OCI-LY7 (cell line): ENCODE measurements around the gene RNU1-2. TPM values are rescaled to one million over a fixed set of nuclear protein-coding genes. Genes with fewer than 3 reads are reported as not detected.
"Not testable (repeated sequence)": the region's sequence is repeated elsewhere in the genome, so short reads cannot be mapped to it uniquely, and the experiment has no call there.

Source experiments
- BruUV-seq: library from RNA; stranded (reverse); fragments of 400-500 nt; replicated peaks from 2 replicates; lab custom pipeline; 2021; lab: Mats Ljungman, UMichigan
- CTCF ChIA-PET: fragments of 300-600 bp; sonication (Branson Sonifier 250); formaldehyde crosslinking; loops from one replicate; lab custom pipeline; 2022; ENCODE audit warnings: antibody characterized with exemption; ENCODE audit not compliant: unreplicated experiment; lab: Charles Lee
- POLR2A ChIA-PET: fragments of 300-600 bp; sonication (Branson Sonifier 250); formaldehyde crosslinking; loops from one replicate; lab custom pipeline; 2022; ENCODE audit warnings: antibody characterized with exemption; lab: Charles Lee
- DNase-seq: peaks from one replicate; pipeline ENCODE4 v3.0.0-alpha.2; 2015; ENCODE audit warnings: low spot score
- H2AFZ ChIP-seq: fragments of 200-600 bp; sonication (generic), shearing (Covaris generic); 2 replicates; pipeline ENCODE4 v1.6.1; 2014; ENCODE audit warnings: mild to moderate bottlenecking, antibody characterized with exemption, low read length, moderate library complexity
- H3K27ac ChIP-seq: fragments of 200-600 bp; sonication (generic); 2 replicates; pipeline ENCODE4 v1.5.1; 2014; ENCODE audit warnings: mixed run types, low read depth, mild to moderate bottlenecking, moderate library complexity, low read length, inconsistent platforms; ENCODE audit not compliant: poor library complexity, severe bottlenecking
- H3K36me3 ChIP-seq: fragments of 200-600 bp; sonication (generic); 2 replicates; pipeline ENCODE4 v1.6.1; 2014; ENCODE audit warnings: mild to moderate bottlenecking, antibody characterized with exemption, low read length, moderate library complexity, mixed read lengths; ENCODE audit not compliant: insufficient read depth
- H3K4me1 ChIP-seq: fragments of 200-600 bp; sonication (generic); 2 replicates; pipeline ENCODE4 v1.5.1; 2014; ENCODE audit warnings: mild to moderate bottlenecking, low read length; ENCODE audit not compliant: insufficient read depth, poor library complexity, severe bottlenecking
- H3K4me2 ChIP-seq: fragments of 200-600 bp; sonication (generic); 2 replicates; pipeline ENCODE4 v1.6.1; 2014; ENCODE audit warnings: mild to moderate bottlenecking, low read length
- H3K4me3 ChIP-seq: fragments of 200-600 bp; sonication (generic); 2 replicates; pipeline ENCODE4 v1.5.1; 2014; ENCODE audit warnings: mild to moderate bottlenecking, low read depth, low read length; ENCODE audit not compliant: poor library complexity, severe bottlenecking
- H3K79me2 ChIP-seq: fragments of 200-600 bp; sonication (generic); 2 replicates; pipeline ENCODE4 v1.6.1; 2016; ENCODE audit warnings: low read depth, mild to moderate bottlenecking, low read length, moderate library complexity, mixed read lengths; ENCODE audit not compliant: insufficient read depth
- H3K9me2 ChIP-seq: fragments of 200-600 bp; sonication (generic); 2 replicates; pipeline ENCODE4 v1.6.1; 2016; ENCODE audit warnings: mild to moderate bottlenecking, low read length, mixed read lengths; ENCODE audit not compliant: insufficient read depth
- H3K9me3 ChIP-seq: fragments of 200-600 bp; sonication (generic); 2 replicates; pipeline ENCODE4 v1.6.1; 2014; ENCODE audit warnings: mild to moderate bottlenecking, mixed run types, low read length, mixed read lengths
- H4K20me1 ChIP-seq: fragments of 200-600 bp; sonication (generic); 2 replicates; pipeline ENCODE4 v1.6.1; 2014; ENCODE audit warnings: mild to moderate bottlenecking, antibody characterized with exemption, low read length, moderate library complexity, mixed read lengths; ENCODE audit not compliant: insufficient read depth
- EZH2phosphoT487 ChIP-seq: fragments of 200-600 bp; sonication (generic); IDR thresholded peaks from 2 replicates; pipeline ENCODE4 v1.6.1; 2018; ENCODE audit warnings: low read depth, borderline replicate concordance, mild to moderate bottlenecking, mixed run types, antibody characterized with exemption, low read length, moderate library complexity, mixed read lengths
- intact Hi-C: fragments of 100-400 bp; cut with micrococcal nuclease; formaldehyde crosslinking; loops from one replicate; pipeline ENCODE4 v1.10.0; 2022; ENCODE audit not compliant: unreplicated experiment
- total RNA-seq, 2 experiments: library from RNA; depleted of rRNA in 1 of 2; stranded (reverse); fragments of >200 nt in 1 of 2; shearing (Covaris generic) in 1 of 2; gene quantifications; 2 replicates each; pipeline ENCODE4 v1.2.3, GENCODE V29; 2014 to 2022
- TF ChIP-seq, protein P1 (sequence below): fragments of 200-600 bp; sonication (generic); conservative IDR thresholded peaks from 2 replicates; pipeline ENCODE4 v1.5.1; 2014; ENCODE audit warnings: mild to moderate bottlenecking, antibody characterized with exemption, low read length, moderate library complexity, mixed read lengths

The RNU1-2 gene
- total RNA-seq, 2 experiments from 2014 or later, result under 0.01 to 1,968 TPM

DNA sequence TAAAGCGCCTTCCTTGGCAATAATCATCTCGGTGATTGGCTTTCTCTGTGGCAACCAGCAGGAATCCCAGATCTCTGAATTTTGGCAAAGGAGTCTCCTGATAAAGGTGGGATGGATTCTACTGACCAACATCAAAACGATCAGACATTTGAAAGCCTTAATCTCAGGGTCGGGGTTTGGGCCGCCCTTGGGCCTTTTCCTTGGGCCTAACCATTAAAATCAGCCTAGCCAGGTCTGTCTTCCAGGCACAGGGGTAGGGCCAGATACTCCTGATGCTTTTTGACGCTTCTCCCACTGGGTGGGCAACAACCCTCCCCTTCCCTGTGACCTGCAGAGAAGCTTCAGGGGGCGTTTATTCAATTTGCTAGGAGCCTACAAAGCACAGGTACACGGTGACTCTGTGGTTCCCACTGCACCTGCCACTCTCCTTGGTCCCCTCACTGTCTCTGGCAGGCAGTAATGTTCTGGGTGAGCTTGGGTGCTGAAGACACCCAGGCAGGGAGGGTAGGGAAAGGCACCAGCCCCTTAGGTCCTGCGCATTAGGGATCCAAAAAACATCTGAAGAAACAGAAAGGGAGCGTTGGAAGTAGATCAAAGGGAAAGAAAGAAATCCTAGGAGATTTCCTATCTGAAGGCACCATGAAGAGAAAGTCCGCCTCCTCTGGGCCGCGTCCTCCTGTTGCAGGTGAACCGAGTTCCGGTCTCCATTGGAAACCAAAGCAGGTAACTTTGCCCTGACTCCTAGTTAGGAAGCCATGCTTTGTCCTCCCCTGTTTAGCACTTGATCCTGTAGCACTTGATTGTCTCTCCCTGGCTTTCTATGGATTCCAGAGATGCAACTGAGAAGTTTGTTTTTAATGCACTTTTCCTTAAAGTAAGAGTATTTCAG is 12.3 kb downstream of the RNU1-2 start:
- Histone ChIP-seq H3K79me2 (no peaks in the 10 kb centered on the region), H4K20me1 (no peaks in the 10 kb centered on the region), H3K4me2 (no peak overlapping the region), H3K4me3 (no peak overlapping the region), H3K36me3 (no peaks in the 10 kb centered on the region), H3K27ac (no peak overlapping the region), H3K9me2 (no peaks in the 10 kb centered on the region), H2AFZ (no peak overlapping the region), H3K4me1 (peaks cover 37% of the 10 kb centered on the region), H3K9me3 (peaks cover 12% of the 10 kb centered on the region; the same call in 1 of the 2 replicates)
- ChIA-PET POLR2A (no interaction called here), CTCF (no interaction called here)
- intact Hi-C loops, result loop anchor here (5.0 kb wide), 1 partner anchor 701 kb away; no protein-coding TSS in a partner anchor
- DNase-seq, result no peak
- BruUV-seq, result no TSS peak
- no peak for TF ChIP-seq EZH2phosphoT487
- TF ChIP-seq, protein P1, sequence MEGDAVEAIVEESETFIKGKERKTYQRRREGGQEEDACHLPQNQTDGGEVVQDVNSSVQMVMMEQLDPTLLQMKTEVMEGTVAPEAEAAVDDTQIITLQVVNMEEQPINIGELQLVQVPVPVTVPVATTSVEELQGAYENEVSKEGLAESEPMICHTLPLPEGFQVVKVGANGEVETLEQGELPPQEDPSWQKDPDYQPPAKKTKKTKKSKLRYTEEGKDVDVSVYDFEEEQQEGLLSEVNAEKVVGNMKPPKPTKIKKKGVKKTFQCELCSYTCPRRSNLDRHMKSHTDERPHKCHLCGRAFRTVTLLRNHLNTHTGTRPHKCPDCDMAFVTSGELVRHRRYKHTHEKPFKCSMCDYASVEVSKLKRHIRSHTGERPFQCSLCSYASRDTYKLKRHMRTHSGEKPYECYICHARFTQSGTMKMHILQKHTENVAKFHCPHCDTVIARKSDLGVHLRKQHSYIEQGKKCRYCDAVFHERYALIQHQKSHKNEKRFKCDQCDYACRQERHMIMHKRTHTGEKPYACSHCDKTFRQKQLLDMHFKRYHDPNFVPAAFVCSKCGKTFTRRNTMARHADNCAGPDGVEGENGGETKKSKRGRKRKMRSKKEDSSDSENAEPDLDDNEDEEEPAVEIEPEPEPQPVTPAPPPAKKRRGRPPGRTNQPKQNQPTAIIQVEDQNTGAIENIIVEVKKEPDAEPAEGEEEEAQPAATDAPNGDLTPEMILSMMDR, result no peak

DNA sequence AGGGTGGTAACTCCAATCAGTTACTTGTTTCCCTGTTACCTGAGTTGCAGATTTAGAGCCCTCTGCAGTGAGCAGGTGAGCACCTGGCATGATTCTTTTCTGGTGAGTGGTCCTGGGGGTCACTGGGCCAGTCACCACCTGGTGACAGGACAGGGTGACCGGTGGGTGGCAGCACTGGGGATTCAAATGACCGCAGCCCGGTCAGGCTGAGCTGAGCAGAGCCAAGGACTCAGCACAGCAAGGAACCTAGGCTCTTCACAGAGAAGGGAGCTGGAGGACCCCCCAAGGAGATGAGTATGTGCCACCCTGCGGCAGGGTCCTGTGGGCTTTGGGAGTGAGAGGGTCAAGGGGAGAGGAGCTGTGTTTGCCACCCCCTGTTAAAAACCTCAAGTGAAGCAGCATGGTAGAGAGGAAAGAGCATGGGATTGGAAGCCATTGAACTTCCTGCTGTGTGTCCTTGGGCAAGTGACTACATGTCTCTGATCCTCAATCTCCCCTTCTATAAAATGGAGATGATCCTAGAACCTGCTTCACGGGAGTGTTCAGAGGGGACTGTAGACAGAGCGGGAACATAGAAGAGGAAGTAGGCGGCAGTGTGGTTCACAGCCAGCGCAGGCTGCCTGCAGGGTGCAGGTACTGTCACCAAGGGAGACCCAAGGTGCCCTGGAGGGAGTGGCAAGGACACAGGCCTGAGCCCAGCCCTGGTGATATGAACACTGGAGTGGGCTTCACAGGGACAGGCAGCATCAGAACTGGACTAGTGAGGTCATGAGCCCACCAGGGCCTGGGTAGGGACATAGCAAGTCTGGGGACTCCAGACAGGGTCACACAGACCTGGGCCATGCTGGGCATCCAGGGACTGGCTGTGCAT is 16.3 kb downstream of the RNU1-2 start:
- BruUV-seq, H3K27ac ChIP-seq, H3K79me2 ChIP-seq, CTCF ChIA-PET, H4K20me1 ChIP-seq, H3K4me3 ChIP-seq, H2AFZ ChIP-seq, H3K9me3 ChIP-seq, POLR2A ChIA-PET, H3K36me3 ChIP-seq, H3K9me2 ChIP-seq, H3K4me2 ChIP-seq, DNase-seq: not testable (repeated sequence)
- intact Hi-C loops, result loop anchor here (5.0 kb wide), 1 partner anchor 135 kb away; no protein-coding TSS in a partner anchor
- H3K4me1 ChIP-seq, result peaks cover 11% of the 10 kb centered on the region

DNA sequence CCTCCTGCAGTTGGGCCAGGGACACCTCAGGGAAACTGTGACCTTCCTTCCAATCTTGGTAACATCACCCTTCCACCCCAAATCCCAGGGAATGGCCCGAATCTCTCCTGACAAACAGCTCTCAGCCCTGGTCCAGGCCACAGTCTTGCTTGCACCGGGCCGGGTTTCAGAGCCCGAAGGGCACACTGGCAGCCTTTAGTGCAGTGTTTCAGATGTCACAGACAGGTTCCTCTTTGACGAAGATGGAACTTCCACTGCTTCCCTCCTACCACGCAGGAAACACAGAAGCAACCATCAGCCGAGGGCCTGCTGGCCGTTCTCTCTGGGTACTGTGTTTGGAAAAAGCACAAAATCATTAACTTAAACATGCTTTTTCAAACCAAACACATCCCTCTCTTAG is 17.0 kb downstream of the RNU1-2 start:
- DNase-seq, CTCF ChIA-PET: not testable (repeated sequence)
- POLR2A ChIA-PET, result interaction anchor here (0.7 kb wide), 1 partner anchor 8 kb away, joined by 3 read pairs; no protein-coding TSS in a partner anchor

More for the DNA sequence above, 17.0 kb downstream of the RNU1-2 start:
- peak overlapping the region; percentile 74 for H3K4me3 ChIP-seq
- peaks cover 11% of the 10 kb centered on the region for H3K4me1 ChIP-seq
- H2AFZ ChIP-seq, H4K20me1 ChIP-seq, BruUV-seq, H3K9me3 ChIP-seq, H3K36me3 ChIP-seq, H3K27ac ChIP-seq, H3K9me2 ChIP-seq, H3K79me2 ChIP-seq: not testable (repeated sequence)
- H3K4me2 ChIP-seq, result peak overlapping the region; percentile 87
- intact Hi-C loops, result loop anchor here (5.0 kb wide), 1 partner anchor 135 kb away; no protein-coding TSS in a partner anchor
